Epithelial cell of proximal tubule (primary cell): ENCODE measurements around the gene OR1I1. TPM values are rescaled to one million over a fixed set of nuclear protein-coding genes. Genes with fewer than 3 reads are reported as not detected.

ENCODE experiments used
- DNase-seq: peaks from one replicate; pipeline ENCODE4 v3.0.0-alpha.2; 2011; ENCODE audit warnings: low read depth
- H3K4me3 ChIP-seq: 2 replicates; pipeline ENCODE4 v1.5.1; 2011; ENCODE audit warnings: low read depth, mild to moderate bottlenecking, low read length
- total RNA-seq: library from RNA; depleted of rRNA; stranded (reverse); fragments of >200 nt; gene quantifications from 2 replicates; pipeline ENCODE4 v1.2.3, GENCODE V29; 2015
- TF ChIP-seq, protein P1 (sequence below): conservative IDR thresholded peaks from 2 replicates; pipeline ENCODE4 v1.5.1; 2012; ENCODE audit warnings: low read depth, mild to moderate bottlenecking, low read length

The OR1I1 gene, protein sequence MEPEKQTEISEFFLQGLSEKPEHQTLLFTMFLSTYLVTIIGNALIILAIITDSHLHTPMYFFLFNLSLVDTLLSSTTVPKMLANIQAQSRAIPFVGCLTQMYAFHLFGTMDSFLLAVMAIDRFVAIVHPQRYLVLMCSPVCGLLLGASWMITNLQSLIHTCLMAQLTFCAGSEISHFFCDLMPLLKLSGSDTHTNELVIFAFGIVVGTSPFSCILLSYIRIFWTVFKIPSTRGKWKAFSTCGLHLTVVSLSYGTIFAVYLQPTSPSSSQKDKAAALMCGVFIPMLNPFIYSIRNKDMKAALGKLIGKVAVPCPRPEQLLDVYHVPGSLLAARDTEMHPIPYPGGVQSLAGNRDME
- not detected in 2 replicates for total RNA-seq

DNA sequence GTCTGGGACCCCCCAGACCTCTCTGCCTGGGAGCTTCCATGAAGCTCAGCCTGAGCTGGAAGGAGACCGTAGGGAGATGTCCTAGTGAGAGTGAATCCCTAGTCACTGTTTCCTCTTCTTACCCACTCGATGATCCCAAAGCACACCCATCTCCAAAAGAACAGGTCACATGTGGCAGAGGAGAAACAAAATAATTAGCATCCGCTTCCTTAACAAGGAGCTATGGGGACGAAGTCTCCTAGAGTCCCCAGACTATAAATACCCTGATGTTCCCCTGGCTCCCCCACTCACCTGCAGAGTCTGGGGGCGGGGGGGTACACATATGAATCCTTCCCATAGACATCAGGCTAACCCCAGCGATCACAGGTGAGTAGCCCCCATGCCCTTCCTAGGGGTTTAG, at the start of gene OR1I1:
Gene OR1I1, plus strand, starts transcription at position 301 of the 400 bp plus-strand sequence. CDS start 4,855 bp downstream, outside the sequence.
- TF ChIP-seq, protein P1, sequence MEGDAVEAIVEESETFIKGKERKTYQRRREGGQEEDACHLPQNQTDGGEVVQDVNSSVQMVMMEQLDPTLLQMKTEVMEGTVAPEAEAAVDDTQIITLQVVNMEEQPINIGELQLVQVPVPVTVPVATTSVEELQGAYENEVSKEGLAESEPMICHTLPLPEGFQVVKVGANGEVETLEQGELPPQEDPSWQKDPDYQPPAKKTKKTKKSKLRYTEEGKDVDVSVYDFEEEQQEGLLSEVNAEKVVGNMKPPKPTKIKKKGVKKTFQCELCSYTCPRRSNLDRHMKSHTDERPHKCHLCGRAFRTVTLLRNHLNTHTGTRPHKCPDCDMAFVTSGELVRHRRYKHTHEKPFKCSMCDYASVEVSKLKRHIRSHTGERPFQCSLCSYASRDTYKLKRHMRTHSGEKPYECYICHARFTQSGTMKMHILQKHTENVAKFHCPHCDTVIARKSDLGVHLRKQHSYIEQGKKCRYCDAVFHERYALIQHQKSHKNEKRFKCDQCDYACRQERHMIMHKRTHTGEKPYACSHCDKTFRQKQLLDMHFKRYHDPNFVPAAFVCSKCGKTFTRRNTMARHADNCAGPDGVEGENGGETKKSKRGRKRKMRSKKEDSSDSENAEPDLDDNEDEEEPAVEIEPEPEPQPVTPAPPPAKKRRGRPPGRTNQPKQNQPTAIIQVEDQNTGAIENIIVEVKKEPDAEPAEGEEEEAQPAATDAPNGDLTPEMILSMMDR = no peak
- H3K4me3 ChIP-seq = no peak within 1 kb of the TSS
- DNase-seq = no peak

DNA sequence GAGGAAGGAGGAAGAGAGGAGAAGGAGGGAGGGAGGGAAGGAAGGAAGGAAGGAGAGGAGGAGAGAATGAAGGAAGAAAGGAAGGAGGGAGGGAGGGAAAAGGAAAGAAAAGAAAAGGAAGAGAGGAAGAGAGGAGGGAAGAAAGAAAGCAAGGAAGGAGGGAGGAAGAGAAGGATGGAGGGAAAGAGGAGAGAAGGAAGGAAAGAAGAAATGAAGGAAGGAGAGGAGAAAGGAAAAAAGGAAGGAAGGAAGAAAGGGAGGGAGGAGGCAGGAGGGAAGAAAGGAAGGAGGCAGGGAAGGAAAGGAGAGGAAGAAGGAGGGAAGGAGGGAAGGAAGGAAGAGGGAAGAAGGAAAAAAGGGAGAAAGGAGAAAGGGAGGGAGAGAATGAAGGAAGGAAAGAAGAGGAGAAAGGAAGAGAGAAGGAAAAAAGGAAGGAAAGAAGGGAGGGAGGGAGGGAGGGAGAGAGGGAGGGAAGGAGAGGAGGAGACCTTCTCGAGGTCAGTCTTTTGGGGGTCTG, 46.2 kb upstream of the OR1I1 start:
- no peak overlapping the region for H3K4me3 ChIP-seq
- TF ChIP-seq, protein P1 = no peak
- no peak for DNase-seq

DNA sequence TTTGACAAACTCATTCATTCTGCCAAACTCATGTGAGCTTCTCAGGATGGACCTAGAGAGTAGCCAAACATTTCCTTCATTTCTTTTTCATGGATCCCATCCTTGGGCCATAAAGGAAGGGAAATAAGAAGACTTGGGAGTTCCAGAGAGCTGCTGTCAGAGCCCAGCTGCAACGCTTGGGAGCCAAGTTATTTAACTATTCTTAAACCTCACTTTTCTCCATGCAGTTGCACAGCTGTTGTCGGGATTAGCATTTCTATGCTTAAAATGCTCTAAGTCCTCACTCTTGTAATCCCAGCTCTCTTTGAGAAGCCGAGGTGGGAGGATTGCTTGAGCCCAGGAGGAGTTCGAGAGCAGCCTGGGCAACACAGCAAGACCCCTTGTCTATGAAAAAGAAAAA, 44.4 kb upstream of the OR1I1 start:
- no peak for DNase-seq
- H3K4me3 ChIP-seq = no peak overlapping the region
- TF ChIP-seq, protein P1 = no peak

DNA sequence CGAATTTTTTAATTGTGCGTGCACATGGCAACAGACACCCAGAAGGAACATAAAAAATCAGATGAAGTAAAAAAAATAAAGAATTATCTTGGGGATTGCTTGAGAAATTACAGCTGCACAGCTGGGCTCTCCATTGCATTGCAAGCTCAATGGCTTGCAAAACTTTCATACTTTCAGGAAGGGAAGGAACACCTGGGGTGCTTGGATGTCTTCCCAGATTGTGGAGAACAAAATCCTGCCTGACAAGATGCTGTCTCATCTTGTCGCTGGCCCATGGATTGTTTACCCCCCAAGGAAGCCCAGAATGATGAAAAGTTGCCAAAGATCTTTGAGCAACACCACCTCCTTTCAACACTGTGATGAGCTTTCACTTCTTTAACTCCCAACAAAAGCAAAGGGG, 43.7 kb upstream of the OR1I1 start:
- no peak overlapping the region for H3K4me3 ChIP-seq
- DNase-seq = no peak

DNA sequence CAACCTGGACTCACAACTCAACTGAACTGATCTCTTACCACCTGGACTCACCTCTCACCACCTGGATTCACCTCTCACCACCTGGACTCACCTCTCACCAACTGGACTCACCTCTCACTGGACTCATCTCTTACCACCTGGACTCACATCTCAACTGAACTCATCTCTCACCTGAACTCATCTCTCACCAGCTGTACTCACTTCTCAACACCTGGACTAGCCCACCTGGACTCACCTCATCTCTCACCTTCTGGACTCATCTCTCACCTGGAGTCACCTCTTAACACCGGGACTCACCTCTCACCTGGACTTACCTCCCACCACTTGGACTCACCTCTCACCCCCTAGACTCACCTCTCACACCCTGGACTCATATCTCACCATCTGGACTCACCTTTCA, 40.0 kb upstream of the OR1I1 start:
- TF ChIP-seq, protein P1 = no peak
- H3K4me3 ChIP-seq = no peak overlapping the region

More for the DNA sequence above, 43.7 kb upstream of the OR1I1 start:
- TF ChIP-seq, protein P1 = no peak

DNA sequence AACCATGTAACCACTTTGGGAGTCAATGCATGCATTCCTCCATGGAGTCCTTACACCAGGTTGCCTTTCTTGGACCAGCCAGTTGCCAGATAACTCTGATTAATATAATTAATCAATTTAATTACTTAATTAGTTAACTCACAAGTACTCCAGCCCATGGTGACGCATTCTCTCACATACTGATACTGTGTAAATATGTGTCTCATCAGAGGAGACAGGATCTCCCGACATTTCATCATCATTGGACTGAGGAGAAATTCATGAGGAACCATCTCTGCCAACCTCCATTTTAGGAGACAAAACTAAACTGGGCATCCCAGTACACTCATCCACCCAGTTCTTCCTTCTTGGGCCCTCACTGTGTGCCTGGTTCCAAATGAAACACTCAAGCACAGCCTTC, 39.2 kb upstream of the OR1I1 start:
- H3K4me3 ChIP-seq = no peak overlapping the region
- no peak for DNase-seq
- TF ChIP-seq, protein P1 = no peak

More for the DNA sequence above, 40.0 kb upstream of the OR1I1 start:
- DNase-seq = no peak

DNA sequence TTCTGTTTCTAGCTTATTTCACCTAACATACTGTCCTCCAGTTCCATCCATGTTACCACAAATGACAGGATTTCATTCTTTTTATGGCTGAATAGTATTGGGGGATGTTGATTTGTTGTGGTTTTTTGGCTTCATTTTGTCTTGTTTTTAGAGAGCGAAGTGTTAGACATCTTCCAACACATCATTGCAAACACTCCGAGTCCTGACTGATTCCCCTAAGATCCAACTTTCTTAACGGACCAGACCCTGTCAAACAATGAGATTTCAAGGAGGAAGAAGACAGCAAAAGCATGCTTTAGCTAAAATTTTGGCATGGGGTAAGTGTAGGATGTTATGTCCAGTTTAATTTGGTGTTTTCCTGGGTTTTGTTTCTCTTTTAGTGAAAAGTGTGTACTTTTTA, 36.5 kb upstream of the OR1I1 start:
- DNase-seq = no peak
- TF ChIP-seq, protein P1 = no peak

More for the DNA sequence above, 36.5 kb upstream of the OR1I1 start:
- no peak overlapping the region for H3K4me3 ChIP-seq
